Measurements from ENCODE around the gene CRYBA4.
"Not testable (repeated sequence)": the region's sequence is repeated elsewhere in the genome, so short reads cannot be mapped to it uniquely, and the experiment has no call there.

The CRYBA4 gene

DNA sequence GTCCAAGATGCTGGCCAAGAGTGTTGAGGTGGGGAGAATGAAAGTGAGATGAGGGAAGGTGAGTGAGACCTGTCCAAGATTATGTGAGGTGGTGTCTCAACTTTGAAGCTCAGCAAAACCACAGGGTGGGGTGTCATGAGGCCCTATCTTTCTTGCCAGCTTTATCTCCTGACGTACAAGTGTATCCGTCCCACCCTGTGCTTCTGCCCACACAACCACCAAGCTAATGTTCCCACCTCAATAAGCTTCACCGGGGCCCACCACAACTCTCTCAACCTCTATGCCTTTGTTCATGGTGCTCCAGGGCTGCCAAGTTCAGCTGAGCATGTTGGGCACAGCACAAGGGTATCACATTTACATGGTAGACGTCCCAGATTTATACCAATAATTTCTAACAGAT is 24.7 kb upstream of the CRYBA4 start:
- DNase-seq (ENCODE audit: low read depth): no peak

DNA sequence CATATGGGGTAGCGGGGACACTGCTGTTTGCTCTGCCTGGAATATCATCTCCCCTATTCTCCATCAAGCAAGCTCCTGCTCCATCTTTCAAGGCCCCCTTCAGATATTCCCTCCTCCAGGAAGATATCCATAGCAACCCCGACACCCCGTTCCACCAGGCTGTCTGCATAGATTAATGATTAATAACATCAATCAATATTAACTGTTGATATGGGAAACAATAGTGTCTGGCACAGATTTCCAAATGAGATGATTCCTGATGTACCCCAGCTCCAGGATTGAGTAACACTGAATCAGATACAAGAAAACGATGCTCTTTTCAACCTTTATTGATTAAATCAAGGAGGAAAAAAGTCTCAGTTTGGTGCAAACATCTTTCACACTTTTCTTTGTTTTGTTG is 24.3 kb upstream of the CRYBA4 start:
- DNase-seq (ENCODE audit: low read depth): no peak

DNA sequence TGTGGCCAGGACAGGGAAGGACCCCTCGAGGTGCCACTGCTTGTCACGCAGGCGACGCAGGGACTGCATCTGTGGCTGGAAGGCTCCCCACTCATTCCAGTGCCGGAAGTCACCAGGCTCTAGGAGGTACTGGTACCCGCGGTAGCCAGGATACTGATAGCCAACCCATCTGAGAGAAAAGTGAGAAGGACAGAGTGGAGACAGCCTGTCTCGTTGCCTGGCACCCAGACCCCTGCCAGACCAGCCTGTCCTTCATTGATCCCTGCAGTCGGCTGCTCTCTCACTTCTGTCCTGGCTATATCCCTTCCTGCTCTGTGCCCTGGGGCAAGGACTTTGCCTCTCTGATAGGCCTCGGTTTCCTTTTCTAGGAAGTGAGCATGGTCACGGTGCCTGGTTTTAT is 22.3 kb upstream of the CRYBA4 start:
- DNase-seq (ENCODE audit: low read depth): no peak

DNA sequence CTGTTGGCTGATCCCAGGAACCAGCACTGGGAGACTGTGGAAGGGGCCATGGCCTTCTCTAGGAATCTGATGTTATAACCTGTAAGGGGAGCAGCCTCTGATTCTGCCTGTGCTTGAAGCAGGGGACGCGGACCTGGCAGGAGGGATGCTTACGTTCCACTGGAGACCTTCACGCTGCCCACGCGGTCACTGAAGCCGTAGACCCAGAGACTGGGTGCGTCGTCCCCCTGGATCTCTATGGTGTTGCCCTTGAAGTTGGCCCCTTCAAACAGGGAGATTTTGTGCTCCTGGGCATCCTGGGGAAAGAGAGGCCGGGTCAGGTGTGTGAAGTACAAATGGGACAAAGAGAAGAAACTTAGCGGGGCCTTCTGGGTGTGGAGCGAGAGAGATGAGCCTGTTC is 20.0 kb upstream of the CRYBA4 start:
- DNase-seq (ENCODE audit: low read depth): no peak

DNA sequence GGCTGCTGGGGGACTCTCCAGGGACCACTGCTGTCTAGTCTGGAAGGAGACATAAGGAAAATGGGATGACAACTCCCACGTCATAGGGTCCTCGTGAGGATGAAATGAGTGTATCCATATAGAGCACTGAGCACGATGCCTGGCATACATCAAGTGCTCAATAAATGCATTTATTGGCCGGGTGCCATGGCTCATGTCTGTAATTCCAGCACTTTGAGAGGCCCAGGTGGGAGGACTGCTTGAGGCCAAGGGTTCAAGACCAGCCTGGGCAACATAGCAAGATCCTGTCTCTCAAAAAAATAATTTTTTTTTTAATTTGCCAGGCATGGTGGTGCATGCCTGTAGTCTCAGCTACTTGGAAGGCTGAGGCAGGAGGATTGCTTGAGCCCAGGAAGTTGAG is 19.6 kb upstream of the CRYBA4 start:
- DNase-seq (ENCODE audit: low read depth): no peak

DNA sequence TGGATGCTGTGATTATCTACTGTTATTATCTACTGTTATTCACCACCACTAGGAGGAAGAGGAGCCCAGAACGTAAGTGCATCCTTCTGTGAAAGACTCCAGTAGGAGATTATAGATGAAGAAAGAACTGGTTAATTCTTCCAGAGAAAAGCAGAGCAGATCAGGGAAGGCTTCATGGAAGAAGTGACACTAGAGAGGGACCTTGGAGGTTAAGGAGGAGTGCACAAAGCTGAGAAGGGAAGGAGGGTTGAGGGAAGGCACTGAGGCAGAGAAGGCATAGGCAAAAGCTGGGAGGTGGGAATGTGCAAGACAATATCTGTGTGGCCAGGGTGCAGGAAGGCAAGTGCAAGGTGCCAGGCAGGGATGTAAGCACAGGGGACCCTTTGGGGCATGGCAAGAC is 17.4 kb upstream of the CRYBA4 start:
- no peak for DNase-seq (ENCODE audit: low read depth)

DNA sequence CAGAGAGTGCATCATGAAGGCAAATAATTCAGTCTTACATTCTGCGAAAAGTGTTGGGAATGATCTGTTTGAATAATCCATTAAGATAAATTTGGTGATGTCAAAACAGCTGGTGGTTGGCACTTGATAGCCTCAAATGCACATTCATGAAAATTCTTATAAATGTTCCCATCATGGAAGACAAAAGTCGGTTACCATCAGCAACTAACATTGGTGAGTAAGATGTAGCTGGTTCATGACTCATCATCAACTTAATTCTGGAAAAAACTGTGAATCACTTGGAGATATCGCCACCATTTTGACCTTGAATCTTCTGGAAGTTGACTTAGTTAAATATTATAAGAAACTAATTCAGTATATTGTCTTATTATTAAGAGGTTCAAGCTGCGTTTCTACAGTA is 15.2 kb upstream of the CRYBA4 start:
- DNase-seq (ENCODE audit: low read depth): no peak

DNA sequence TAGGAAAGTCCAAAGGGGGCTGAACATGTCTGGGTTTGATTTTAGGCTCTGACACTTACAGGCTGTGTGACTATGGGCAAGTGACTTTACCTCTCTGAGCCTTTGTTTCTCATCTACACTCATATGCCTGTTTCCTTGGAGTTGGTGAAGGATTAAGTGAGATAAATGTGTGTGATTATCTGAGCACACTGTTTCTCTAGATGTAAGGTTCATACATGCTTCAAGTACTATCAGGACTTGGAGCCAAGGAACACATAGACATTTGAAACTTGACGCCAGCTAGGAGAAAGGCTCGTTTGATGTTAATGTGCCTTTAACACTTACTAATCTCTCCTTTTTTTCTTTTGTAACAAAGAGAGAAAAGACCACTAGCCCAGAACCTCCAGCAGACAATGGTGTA is 13.6 kb upstream of the CRYBA4 start:
- no peak for DNase-seq (ENCODE audit: low read depth)

DNA sequence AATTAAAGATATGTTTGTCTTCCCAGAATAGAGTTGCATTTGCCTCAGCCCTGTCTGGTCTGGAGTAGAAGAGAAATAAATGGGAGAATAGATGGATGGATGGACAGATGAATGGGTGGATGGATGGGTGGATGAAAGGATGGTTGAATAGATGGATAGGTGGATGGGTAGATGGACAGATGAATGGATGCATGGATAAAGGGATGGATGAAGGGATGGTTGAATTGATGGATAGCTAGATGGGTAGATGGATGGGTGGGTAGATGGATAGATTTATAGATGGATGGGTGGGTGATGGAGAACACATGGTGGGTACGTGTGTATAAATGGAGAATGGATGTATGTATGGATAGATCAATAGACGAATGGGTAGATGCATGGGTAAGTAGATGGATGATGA is 12.5 kb upstream of the CRYBA4 start:
- DNase-seq (ENCODE audit: low read depth): no peak

DNA sequence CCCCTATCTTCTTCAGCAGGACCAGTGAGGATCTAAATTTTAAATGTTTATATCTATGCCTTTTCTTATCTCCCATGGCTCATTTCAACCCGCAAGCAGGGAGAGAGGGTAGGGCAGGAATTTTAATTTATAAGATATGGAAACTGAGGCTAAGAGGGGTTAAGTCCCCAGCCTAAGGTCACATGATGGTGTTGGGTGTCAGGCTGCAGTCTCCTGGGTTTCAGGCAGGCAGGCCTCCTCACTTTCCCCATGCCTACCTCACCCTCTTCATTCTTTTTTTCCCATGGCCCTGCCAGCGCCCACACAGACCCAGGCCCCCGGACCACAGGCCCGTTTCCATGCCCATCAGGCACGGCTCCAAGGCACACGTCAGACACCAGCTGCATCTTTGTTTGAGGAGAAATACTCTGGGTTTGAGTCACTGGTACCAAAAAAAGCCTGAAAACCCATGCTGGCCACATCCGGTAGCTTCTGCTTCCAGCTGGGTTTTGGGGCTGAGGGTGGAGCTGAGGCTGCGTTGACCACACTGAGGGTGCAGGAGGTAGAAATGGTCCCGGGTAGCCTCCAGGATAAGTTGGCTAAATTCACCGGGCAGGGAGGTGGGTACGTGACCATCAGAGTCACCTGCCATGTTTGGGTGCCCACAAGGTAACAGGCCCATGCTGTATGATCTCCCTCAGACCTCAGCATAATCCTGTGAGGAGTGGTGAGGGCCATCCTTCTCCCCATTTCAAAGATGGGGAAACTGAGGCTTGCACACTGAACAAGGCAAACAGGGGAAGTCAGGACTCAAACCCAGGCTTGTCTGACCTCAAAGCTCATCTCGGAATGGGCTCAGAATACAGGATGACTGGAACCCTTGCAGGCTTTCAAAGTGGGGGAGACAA is 11.4 kb upstream of the CRYBA4 start:
- DNase-seq (ENCODE audit: low read depth): no peak

DNA sequence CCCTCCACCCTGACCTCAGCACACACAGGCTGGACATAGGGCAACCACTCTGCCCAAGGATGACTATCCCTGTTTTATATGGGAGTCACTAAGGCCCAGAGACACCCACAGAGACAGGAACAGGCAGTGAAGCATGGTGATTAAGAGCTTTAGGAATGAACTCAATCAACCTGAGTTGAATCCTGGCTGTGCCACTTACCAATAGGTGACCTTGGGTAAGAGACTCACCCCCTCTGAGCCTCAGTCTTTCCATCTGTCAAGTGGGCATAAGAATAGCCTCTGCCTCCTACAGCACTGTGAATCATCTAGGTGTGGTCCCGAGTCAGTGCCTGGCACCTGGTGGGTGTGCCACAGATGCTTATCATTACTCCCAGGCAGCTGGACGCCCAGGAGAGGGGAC is 10.8 kb upstream of the CRYBA4 start:
- DNase-seq (ENCODE audit: low read depth): no peak

DNA sequence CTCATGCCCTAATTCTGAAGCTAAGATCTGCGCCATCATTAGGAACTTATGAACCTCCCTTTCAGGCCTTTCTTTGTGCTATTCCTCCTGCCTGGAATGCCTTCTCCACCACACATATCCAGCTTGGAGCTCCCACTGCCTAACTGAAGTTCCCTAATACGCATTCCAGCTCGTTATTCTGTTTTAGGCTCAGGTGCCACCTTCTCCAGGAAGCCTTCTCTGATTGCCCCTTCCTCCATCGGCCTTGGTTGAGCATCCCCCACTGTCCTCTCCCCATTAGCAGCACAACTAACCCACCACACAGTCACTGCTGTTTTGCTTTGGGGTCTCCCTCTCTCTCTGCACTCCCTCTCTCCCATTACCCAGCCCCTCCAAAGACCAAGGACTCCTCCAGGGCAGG is 9.1 kb upstream of the CRYBA4 start:
- DNase-seq (ENCODE audit: low read depth): no peak

DNA sequence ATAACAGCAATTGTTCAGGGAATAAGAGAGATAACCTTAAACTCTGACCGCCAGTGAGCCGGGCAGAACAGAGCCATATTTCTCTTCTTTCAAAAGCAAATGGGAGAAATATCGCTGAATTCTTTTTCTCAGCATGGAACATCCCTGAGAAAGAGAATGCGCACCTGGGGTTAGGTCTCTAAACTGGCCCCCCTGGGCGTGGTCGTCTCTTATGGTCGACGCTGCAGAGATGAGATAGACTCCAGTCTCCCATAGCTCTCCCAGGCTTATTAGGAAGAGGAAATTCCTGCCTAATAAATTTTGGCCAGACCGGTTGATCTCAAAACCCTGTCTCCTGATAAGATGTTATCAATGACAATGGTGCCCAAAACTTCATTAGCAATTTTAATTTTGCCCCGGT is 8.0 kb upstream of the CRYBA4 start:
- not testable (repeated sequence) for DNase-seq (ENCODE audit: low read depth)

DNA sequence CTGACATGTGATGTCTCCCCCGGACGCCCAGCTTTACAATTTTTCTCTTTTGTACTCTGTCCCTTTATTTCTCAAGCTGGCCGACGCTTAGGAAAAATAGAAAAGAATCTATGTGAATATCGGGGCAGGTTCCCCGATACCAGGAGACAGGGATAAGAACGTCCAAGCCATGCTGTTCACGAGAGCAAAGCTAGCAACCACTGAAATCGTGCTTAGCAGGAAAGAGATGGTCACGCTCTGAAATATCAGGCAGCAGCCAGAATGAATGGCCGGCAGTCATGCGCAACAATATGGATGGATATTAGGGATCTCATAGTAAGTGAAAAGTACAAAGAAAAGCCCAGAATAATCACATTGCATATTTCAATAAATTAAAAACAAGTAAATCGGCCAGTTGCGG is 7.4 kb upstream of the CRYBA4 start:
- DNase-seq (ENCODE audit: low read depth): no peak

DNA sequence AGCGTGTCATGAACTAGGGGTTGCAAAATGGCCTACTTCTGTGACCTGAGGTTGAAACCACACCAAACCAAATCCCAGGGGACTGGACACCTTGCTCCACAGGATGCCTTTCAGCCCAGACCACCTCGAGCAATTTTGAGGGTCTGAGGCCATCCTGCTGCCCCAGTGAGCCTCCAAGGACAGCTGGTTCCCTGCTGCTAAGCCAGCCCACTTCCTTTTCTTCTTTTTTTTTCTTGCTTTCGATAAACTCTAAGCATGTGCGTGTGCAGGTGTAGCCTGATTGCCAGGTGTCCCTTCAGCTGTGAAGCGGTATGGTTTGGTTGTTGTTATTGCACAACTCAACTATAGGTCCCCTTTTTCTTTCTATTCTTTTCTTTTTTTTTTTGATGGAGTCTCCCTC is 6.6 kb upstream of the CRYBA4 start:
- no peak for DNase-seq (ENCODE audit: low read depth)

DNA sequence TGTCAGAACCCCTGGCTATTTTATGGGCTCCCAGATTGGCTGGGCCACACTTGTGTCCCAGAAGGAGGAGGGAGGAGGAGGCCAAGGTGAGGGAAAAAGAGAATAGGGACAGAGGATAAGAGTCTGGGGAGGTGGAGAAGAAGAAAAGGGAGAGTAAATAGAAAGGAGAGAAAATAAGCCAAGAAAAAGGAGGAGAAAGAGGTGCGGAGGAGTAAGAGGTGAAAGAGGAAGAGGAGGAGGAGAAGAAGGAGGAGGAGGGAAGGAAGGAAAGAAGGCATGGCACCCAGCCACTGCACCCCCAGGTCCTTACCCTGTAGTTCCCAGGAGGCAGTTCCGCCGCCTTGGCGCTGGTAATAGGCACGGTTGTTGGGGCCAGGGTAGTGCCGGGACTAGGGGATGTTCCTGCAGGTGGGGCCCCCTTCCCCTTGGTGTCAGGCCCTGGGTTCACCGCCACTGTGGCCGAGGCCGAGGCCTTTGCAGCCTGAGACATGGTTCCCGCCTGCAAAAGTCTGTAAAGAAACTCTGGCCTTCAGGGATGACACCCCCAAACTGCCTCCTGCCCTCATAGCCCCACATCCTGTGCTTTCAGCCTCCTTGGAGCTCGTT is 5.8 kb upstream of the CRYBA4 start:
- no peak for DNase-seq (ENCODE audit: low read depth)

DNA sequence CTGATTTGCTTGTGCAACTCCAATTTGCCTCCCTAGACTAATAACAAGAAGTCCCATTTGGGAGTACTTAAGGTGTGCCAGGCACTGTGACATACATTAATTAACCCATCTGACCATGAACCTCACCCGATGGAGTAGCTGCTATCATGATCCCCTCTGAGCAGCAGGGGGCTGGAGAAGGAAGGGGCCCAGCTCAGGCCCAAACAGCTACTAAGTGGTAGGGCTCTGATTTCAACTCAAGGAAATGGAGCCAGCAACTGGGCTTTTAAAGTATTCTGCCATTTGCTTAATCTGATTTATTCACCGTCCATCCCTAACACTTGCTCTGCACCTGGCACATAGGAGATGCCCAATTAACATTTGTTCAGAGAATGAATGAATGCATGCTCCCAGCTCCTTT is 5.1 kb upstream of the CRYBA4 start:
- no peak for DNase-seq (ENCODE audit: low read depth)

DNA sequence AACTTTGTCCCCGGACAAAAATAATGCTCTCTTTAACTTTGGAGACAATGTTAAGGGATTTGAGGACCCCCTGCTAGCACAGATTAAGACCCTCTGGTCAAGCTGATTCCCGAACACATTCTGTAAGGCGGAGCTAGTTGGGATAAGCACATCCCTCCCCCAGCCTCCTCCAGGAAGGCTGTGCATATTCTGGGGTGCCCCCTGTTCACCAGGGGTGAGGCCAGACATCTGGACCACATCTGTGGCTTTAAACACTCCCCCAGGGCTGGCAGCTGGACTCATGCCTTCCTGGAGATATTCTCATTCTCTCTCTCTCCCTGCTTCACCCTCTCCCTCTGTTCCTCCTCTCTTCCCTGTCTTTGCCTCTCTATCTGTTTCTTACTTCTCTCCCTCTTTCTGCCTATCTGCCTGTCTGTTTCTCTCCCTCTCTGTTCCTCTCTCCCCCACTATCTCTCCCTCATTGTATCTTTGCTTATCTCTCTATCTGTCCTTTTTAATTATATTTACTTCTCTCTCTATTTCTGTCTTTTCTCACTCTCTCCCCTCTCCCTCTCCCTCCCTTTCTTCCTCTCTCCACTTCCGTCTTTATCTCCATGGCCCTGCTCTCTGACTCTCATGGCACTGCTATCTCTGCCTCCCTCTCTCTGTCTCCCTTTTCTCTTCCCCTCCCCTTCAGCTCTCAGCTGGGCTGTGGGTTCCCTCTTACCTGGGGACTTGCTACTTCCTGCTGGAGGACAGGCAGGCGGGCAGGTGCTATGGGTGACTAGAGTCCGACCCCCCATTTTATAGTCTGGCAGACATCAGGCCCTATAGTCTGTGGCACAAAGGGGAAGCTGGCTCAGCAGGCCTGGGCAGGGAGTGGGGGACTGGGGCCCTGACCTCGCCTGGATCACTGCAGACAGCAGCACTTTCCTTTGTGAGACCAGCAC is 4.2 kb upstream of the CRYBA4 start, which contains the start of gene CRYBB1:
TSS of gene CRYBB1 (minus strand) at position 757 of the 929 bp plus-strand sequence. CDS start 1,708 bp downstream, outside the sequence.
- DNase-seq (ENCODE audit: low read depth): no peak

DNA sequence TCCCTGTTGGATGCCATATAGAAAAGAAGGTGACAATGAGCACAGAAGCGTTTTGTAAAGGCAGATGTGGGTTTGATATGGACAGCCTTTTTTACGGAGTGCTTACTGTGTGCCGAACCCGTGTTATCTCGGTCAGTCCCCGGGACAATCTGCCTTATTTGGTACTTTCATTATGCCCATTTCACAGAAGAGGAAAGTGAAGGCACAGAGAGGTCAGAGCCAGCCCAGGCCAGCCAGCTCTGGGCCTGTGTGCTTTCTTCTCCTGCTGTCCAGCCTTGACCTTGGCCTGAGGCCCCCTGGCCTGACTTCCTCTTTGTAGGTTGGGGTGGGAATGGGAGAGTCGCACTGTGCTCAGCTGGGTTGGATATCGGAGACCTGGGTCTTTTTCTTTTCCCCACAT is 3.3 kb upstream of the CRYBA4 start:
- DNase-seq (ENCODE audit: low read depth): no peak

DNA sequence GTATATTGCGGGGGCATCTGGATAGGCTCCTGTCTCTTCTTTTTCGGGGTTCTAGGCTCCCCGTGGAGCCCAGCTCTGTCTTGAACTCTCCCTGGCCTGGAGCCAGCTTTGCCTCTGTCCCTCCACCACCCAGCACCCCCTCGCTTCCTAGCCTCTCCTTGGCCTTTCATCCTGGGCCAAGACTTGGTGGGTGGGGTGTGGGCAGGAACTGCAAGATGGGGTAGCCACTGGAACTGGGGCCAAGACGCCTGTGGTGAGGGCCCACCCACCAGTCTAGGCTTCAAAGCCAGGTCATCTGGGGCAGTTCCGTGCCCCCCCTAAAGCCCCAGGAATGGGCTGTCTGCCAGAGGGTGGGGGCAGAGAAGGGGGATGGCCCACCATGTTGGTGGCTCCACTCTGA is 2.3 kb upstream of the CRYBA4 start:
- DNase-seq (ENCODE audit: low read depth): no peak

DNA sequence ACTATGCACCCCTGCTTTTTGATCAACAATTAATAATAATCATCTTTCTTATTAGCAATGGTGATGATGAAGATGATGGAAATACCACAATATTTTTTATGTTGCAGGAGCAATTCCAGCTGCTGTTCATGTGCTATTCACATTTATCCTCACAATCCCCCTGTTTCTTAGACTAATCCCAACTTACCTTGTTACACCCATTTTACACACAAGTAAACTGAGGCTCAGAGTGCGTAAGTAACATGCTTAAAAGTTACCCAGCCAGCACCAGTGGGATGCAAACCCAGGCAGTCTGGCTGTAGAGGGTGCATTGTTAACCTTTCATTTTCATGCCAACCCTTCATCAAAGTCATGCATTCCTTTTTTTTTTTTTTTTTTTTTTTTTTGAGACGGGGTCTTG is 1.6 kb upstream of the CRYBA4 start:
- DNase-seq (ENCODE audit: low read depth): no peak

DNA sequence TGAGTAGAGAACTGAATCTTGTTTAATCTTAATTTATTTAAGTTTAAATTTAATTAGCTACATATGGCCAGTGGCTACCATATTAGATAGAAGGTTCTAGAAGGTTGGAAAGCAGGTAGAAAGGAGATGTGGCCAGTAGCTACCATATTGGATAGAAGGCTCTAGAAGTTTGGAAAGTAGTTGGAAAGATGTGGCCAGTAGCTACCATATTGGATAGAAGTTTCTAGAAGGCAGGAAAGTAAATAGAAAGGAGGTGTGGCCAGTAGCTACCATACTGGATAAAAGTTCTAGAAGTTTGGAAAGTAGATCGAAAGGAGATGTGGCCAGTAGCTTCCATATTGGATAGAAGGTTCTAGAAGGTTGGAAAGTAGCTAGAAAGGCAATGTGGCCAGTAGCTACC is 2.2 kb downstream of the CRYBA4 start:
- DNase-seq (ENCODE audit: low read depth): no peak

DNA sequence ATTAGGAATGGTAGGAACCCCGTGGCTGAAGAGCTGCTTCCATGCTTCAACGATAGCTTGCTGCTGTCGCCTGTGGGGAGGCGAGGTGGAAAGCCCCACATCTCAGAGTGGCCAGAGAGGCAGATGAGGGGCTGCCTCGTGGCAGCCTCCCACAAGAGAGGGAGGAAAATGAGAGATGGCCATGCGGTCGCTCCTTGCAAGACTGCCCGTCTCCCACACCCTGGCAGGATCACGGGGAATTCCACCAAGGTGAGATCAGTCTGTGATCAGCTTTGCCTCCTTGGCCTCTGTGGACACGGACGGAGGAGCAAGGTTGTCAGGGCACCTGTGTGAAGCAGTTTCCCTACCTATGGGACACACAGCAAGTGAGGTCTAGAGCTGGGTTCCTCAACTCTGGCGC is 3.0 kb downstream of the CRYBA4 start:
- DNase-seq (ENCODE audit: low read depth): no peak

Data from CMK (cell line).